GM18867 (cell line): ENCODE data around the gene IVNS1ABP.
"Not testable (repeated sequence)": the region's sequence is repeated elsewhere in the genome, so short reads cannot be mapped to it uniquely, and the experiment has no call there.

Experiments
- ATAC-seq: cut with Tn5 transposase; IDR thresholded peaks from one replicate; pipeline ENCODE4 v1.9.1; 2021; ENCODE audit warnings: mild to moderate bottlenecking, moderate library complexity; ENCODE audit not compliant: unreplicated experiment

Gene IVNS1ABP

DNA sequence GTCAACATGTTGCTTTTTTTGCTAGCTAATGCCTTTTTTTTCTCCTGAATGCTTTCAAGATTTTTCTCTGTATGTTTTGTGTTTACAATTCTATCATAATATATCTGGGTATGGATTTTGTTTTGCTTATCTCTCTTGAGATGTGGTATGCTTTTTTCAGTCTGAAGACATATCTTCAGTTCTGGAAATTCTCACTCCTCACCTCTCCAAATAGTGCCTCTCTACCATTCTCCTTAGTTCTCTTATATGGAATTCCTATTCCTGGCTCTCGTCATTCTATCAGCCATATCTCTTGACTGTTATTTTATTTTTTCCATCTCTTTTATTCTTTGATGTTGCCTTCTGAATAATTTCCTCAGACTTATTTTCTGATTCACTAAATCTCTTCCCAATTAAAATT lies 58.4 kb downstream of the IVNS1ABP start:
- ATAC-seq = no peak

DNA sequence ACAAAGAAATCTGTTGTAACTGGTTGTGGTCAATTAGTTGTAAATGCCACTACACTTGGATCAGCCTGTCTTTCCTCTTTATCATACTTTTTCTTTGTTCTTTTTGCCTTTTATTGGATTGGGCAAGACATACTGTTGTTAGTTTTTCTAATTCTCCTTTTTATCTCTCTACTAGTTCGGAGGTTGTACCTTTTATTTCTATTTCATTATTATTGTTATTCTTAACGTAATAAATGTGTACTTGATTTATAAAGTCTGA lies 59.2 kb downstream of the IVNS1ABP start:
- no peak for ATAC-seq

DNA sequence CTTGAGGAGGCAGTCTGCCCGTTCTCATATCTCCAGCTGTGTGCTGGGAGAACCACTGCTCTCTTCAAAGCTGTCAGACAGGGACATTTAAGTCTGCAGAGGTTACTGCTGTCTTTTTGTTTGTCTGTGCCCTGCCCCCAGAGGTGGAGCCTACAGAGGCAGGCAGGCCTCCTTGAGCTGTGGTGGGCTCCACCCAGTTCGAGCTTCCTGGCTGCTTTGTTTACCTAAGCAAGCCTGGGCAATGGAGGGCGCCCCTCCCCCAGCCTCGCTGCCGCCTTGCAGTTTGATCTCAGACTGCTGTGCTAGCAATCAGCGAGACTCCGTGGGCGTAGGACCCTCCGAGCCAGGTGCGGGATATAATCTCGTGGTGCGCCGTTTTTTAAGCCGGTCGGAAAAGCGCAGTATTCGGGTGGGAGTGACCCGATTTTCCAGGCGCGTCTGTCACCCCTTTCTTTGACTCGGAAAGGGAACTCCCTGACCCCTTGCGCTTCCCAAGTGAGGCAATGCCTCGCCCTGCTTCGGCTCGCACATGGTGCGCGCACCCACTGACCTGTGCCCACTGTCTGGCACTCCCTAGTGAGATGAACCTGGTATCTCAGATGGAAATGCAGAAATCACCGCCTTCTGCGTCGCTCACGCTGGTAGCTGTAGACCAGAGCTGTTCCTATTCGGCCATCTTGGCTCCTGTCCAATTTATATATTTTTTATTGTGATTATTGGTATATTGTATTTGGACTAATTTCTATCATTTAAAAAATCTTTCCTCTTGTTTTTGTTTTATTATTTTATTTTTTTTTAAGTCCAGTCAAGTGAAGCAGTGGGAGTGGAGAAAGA lies 59.7 kb downstream of the IVNS1ABP start:
- not testable (repeated sequence) for ATAC-seq

DNA sequence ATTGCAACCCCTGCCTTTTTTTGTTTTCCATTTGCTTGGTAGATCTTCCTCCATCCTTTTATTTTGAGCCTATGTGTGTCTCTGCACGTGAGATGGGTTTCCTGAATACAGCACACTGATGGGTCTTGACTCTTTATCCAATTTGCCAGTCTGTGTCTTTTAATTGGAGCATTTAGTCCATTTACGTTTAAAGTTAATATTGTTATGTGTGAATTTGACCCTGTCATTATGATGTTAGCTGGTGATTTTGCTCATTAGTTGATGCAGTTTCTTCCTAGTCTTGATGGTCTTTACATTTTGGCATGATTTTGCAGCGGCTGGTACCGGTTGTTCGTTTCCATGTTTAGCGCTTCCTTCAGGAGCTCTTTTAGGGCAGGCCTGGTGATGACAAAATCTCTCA lies 61.4 kb downstream of the IVNS1ABP start:
- not testable (repeated sequence) for ATAC-seq

DNA sequence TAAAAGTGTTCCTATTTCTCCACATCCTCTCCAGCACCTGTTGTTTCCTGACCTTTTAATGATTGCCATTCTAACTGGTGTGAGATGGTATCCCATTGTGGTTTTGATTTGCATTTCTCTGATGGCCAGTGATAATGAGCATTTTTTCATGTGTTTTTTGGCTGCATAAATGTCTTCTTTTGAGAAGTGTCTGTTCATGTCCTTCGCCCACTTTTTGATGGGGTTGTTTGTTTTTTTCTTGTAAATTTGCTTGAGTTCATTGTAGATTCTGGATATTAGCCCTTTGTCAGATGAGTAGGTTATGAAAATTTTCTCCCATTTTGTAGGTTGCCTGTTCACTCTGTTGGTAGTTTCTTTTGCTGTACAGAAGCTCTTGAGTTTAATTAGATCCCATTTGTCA lies 64.6 kb downstream of the IVNS1ABP start:
- not testable (repeated sequence) for ATAC-seq

DNA sequence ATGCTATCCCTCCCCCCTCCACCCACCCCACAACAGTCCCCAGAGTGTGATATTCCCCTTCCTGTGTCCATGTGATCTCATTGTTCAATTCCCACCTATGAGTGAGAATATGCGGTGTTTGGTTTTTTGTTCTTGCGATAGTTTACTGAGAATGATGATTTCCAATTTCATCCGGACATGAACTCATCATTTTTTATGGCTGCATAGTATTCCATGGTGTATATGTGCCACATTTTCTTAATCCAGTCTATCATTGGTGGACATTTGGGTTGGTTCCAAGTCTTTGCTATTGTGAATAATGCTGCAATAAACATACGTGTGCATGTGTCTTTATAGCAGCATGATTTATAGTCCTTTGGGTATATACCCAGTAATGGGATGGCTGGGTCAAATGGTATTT lies 65.1 kb downstream of the IVNS1ABP start:
- ATAC-seq = not testable (repeated sequence)

DNA sequence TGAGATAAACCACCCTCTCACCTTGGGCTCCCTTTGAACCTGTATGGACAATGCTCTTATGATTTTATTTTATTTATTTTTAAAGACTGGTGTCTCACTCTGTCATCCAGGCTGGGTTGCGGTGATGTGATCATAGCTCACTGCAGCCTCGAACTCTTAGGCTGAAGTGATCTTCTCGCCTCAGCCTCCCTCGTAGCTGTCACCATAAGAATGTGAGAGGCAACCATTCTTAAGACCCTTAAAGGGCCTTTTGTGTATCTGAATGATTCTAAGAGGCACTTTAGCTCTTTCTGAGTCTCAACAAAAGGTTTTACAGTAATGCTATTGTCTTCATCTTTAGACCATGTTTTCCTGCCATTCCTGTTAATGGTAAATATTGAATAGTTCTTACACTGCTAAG lies 67.0 kb downstream of the IVNS1ABP start:
- ATAC-seq = no peak

DNA sequence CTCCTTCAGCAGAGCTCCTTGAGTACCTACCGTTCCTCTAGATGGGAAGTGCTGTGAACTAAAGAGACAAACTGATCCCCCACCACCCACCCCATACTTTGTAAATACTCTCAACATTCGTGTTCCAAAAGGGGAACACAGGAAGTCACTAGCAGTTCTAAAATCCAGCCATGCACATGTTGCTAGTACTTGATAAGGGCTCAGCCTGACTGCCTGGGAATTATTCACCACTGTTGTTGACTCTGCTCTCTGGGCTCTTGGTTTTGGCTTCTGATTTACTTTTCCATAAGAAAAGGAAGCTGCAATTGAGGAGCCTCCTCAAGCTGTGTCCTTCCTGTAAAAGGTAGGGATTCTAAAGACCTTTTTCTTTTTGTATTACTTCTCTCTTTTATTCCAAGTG lies 67.5 kb downstream of the IVNS1ABP start:
- no peak for ATAC-seq
